GM12864 (cell line): ENCODE data around the gene PRDX5.

Source experiments
- DNase-seq: peaks from one replicate; pipeline ENCODE4 v3.0.0-alpha.2; 2011; ENCODE audit warnings: low read depth
- H3K4me3 ChIP-seq: 2 replicates; pipeline ENCODE4 v1.5.1; 2011; ENCODE audit warnings: mild to moderate bottlenecking, low read depth, low read length, control low read depth
- CTCF ChIP-seq: IDR thresholded peaks from 2 replicates; pipeline ENCODE4 v1.5.1; 2011; ENCODE audit warnings: low read depth, mild to moderate bottlenecking, moderate library complexity, low read length, control low read depth, inconsistent platforms; ENCODE audit errors: missing control alignments

The PRDX5 gene

DNA sequence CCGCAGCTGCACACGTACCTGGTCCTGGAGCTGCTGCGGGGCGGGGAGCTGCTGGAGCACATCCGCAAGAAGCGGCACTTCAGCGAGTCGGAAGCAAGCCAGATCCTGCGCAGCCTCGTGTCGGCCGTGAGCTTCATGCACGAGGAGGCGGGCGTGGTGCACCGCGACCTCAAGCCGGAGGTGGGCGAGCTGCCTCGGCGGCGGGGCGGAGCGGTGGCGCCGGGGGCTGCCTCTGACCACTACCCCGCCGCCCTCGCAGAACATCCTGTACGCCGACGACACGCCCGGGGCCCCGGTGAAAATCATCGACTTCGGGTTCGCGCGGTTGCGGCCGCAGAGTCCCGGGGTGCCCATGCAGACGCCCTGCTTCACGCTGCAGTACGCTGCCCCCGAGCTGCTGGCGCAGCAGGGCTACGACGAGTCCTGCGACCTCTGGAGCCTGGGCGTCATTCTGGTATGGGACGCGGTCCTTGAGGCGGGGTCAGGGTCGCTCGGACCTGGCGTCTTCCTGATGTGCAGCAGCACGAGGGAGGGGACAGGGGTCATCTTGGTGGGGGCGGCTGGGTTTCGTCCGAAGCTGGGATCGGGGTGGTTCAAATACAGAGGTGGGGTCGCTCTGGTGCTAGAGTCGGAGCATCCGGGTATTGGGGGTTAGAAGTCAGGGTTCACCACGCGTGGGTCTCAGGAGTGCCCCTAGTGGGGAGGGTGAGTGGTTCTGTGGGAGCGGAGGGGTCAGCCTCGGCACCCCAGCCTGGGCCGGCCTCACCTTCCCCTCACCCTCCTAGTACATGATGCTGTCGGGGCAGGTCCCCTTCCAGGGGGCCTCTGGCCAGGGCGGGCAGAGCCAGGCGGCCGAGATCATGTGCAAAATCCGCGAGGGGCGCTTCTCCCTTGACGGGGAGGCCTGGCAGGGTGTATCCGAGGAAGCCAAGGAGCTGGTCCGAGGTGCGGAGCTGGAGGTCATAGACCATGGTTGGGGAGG lies 51.8 kb downstream of the PRDX5 start:
- DNase-seq, result no peak
- TF ChIP-seq CTCF, result no peak
- no peak overlapping the region for H3K4me3 ChIP-seq

- no peak overlapping the region for H3K4me3 ChIP-seq
- DNase-seq, result no peak
- no peak for TF ChIP-seq CTCF
Observed at GRCh38 chr11:64371201-64371600, 53.3 kb downstream of the PRDX5 start.
